Activated naive CD4-positive, alpha-beta T cell treated with anti-CD3 and anti-CD28 coated beads, Interleukin-2, amount 50 U/mL, for 24 hours (primary cell): ENCODE measurements around the gene SOX5.

Experiments
- H3K27ac Mint-ChIP-seq: one replicate; pipeline ENCODE4 v1.8.0; 2021; ENCODE audit warnings: mild to moderate bottlenecking, mixed read lengths
- H3K27me3 Mint-ChIP-seq: one replicate; pipeline ENCODE4 v1.8.0; 2021; ENCODE audit warnings: mixed read lengths
- H3K36me3 Mint-ChIP-seq: one replicate; pipeline ENCODE4 v1.8.0; 2021; ENCODE audit warnings: mixed read lengths
- H3K4me1 Mint-ChIP-seq: one replicate; pipeline ENCODE4 v1.8.0; 2021; ENCODE audit warnings: mixed read lengths
- H3K4me3 Mint-ChIP-seq: one replicate; pipeline ENCODE4 v1.8.0; 2021; ENCODE audit warnings: mild to moderate bottlenecking, mixed read lengths
- H3K9me3 Mint-ChIP-seq: one replicate; pipeline ENCODE4 v1.8.0; 2021; ENCODE audit warnings: mixed read lengths

SOX5 gene

DNA sequence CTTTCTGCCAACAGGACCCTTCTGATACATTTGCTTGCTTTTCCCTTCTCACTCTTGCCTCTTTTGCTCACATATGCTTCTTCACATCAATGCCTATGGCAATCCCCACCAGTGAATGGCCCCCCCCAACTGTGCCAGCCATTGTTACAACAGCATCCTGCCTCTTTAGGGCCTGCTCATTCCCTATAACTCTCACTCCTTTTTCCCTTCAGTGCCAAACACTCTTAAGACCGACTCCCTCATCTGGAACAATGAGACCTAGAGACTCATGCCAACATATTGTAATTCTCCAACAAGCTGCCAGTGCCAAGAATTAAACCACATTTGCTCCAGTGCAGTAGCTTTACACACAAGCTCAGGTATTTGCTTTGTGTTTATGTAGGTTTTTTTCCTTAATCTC is 189.0 kb downstream of the SOX5 start:
- Mint-ChIP-seq H3K27me3 (no peaks in the 10 kb centered on the region), H3K9me3 (no peaks in the 10 kb centered on the region), H3K4me1 (no peaks in the 10 kb centered on the region), H3K36me3 (no peaks in the 10 kb centered on the region), H3K4me3 (no peak overlapping the region), H3K27ac (no peak overlapping the region)

DNA sequence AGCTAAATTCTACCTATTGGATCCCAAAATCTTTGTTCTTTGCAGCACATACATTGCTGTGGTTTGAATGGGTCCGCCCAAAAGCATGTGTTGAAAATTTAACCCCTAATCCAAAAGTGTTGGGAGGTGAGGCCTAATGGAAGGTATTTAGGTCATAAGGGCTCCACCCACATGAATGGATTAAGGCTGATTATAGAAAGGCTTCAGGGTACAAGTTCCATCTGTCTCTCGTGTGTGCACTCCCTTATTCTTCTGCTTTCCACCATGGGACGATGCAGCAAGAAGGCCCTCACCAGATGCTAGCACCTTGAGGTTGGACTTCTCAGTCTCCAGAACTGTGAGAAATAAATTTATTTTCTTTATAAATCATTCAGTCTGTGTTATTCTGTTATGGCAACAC is 190.9 kb downstream of the SOX5 start:
- Mint-ChIP-seq H3K9me3 (no peaks in the 10 kb centered on the region), H3K27ac (no peak overlapping the region), H3K4me1 (no peaks in the 10 kb centered on the region), H3K4me3 (no peak overlapping the region), H3K36me3 (no peaks in the 10 kb centered on the region), H3K27me3 (no peaks in the 10 kb centered on the region)

GRCh38 chr12:23757541-23757962 is 191.9 kb downstream of the SOX5 start:
- H3K4me1 Mint-ChIP-seq: no peaks in the 10 kb centered on the region
- no peaks in the 10 kb centered on the region for H3K27me3 Mint-ChIP-seq

GRCh38 chr12:23756416-23756815 is 193.1 kb downstream of the SOX5 start:
- Mint-ChIP-seq H3K4me1 (no peaks in the 10 kb centered on the region), H3K9me3 (no peaks in the 10 kb centered on the region), H3K27ac (no peak overlapping the region), H3K36me3 (no peaks in the 10 kb centered on the region), H3K27me3 (no peaks in the 10 kb centered on the region), H3K4me3 (no peak overlapping the region)

More at GRCh38 chr12:23757541-23757962, 191.9 kb downstream of the SOX5 start:
- Mint-ChIP-seq H3K36me3 (no peaks in the 10 kb centered on the region), H3K4me3 (no peak overlapping the region), H3K27ac (no peak overlapping the region), H3K9me3 (no peaks in the 10 kb centered on the region)

DNA sequence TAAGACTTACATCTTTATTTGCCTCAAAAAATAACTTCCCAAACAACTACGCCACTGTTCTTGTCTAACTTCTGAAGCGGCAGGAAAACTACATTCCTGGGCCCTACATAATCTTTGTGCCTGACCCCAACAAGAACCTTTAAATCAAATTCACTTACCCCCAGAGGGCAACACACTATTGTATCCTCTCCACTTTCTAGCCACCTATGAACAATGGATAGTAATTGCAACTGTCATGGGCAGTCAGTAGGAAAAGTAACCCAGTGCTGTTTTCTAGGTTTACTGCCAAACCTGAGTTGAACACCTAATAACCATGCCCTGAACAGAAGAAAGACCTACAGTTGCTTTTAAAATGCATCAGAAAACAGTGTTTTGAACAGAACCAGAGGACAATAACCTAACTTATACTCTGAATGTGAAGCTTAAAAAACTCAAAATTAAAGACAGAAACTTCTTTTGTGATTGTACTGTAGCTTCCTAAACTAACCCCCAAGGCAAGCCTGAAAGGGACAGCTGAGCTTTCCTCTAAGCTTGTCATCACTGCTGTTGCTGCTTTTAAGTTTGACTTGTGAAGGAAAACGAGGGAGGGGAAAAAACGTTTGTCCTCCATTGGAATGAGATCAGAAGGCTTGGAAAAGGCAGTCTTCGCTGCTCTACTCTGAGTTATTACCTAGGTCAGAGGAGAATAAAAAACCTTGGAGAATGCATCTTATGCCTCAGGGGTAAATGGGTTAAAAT is 195.7 kb downstream of the SOX5 start:
- no peaks in the 10 kb centered on the region for H3K4me1 Mint-ChIP-seq
- no peaks in the 10 kb centered on the region for H3K9me3 Mint-ChIP-seq
- H3K27me3 Mint-ChIP-seq: no peaks in the 10 kb centered on the region
- no peak overlapping the region for H3K27ac Mint-ChIP-seq
- no peak overlapping the region for H3K4me3 Mint-ChIP-seq
- H3K36me3 Mint-ChIP-seq: no peaks in the 10 kb centered on the region

- H3K27me3 Mint-ChIP-seq: no peaks in the 10 kb centered on the region
- H3K9me3 Mint-ChIP-seq: peaks cover under 1% of the 10 kb centered on the region
- no peaks in the 10 kb centered on the region for H3K4me1 Mint-ChIP-seq
Observed at GRCh38 chr12:23752245-23752644, 197.2 kb downstream of the SOX5 start.

DNA sequence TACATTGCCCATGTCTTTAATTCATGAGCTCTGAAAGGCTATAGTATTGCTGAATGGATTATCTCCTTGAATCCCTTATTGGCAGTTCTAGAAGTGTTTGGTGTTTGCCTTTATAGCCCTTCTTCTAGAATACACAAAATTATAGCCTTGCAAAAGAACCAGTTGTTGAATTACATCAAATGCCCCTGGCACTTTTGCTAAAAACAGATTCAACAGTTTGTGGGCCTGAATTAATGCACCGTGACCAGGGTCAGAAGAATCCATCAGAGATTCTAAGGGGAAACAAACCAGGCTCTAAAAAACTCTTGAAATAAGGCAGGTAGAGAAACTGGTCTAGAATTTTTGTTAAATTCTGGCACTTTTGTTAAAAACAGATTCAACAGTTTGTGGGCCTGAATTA is 197.8 kb downstream of the SOX5 start:
- no peaks in the 10 kb centered on the region for H3K36me3 Mint-ChIP-seq
- H3K4me3 Mint-ChIP-seq: no peak overlapping the region
- no peaks in the 10 kb centered on the region for H3K4me1 Mint-ChIP-seq
- H3K27ac Mint-ChIP-seq: no peak overlapping the region
- H3K9me3 Mint-ChIP-seq: peaks cover 7% of the 10 kb centered on the region
- no peaks in the 10 kb centered on the region for H3K27me3 Mint-ChIP-seq

More at GRCh38 chr12:23752245-23752644, 197.2 kb downstream of the SOX5 start:
- no peak overlapping the region for H3K4me3 Mint-ChIP-seq
- no peaks in the 10 kb centered on the region for H3K36me3 Mint-ChIP-seq
- no peak overlapping the region for H3K27ac Mint-ChIP-seq

DNA sequence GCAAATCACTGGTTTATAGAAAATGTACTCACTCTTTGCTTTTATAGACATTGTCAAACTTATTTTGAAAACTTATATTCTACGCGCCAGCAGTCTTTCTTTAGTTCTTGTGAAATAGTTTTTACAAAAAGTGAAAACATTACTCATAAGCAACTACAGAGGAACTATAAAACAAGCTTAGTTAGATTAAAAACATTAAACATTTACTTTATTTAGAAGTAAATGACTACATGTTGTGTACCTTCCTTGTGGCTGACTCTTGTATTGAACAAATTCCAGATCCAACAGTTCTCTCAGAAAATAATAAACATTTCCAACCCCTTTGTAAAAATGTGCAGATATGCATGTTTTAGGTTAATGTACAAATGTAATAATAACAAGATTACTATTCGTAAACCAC is 198.5 kb downstream of the SOX5 start:
- Mint-ChIP-seq H3K36me3 (no peaks in the 10 kb centered on the region), H3K27me3 (no peaks in the 10 kb centered on the region), H3K4me1 (no peaks in the 10 kb centered on the region), H3K4me3 (no peak overlapping the region), H3K27ac (no peak overlapping the region), H3K9me3 (peaks cover 7% of the 10 kb centered on the region)

- Mint-ChIP-seq H3K9me3 (peaks cover 11% of the 10 kb centered on the region), H3K27ac (no peak overlapping the region), H3K4me3 (no peak overlapping the region), H3K4me1 (no peaks in the 10 kb centered on the region), H3K36me3 (no peaks in the 10 kb centered on the region), H3K27me3 (no peaks in the 10 kb centered on the region)
Observed at GRCh38 chr12:23744696-23745095, 204.8 kb downstream of the SOX5 start.

- H3K36me3 Mint-ChIP-seq: no peaks in the 10 kb centered on the region
- H3K4me1 Mint-ChIP-seq: no peaks in the 10 kb centered on the region
- no peaks in the 10 kb centered on the region for H3K27me3 Mint-ChIP-seq
- H3K27ac Mint-ChIP-seq: no peak overlapping the region
- no peak overlapping the region for H3K4me3 Mint-ChIP-seq
- H3K9me3 Mint-ChIP-seq: peaks cover 14% of the 10 kb centered on the region
Observed at GRCh38 chr12:23742574-23742973, 206.9 kb downstream of the SOX5 start.

DNA sequence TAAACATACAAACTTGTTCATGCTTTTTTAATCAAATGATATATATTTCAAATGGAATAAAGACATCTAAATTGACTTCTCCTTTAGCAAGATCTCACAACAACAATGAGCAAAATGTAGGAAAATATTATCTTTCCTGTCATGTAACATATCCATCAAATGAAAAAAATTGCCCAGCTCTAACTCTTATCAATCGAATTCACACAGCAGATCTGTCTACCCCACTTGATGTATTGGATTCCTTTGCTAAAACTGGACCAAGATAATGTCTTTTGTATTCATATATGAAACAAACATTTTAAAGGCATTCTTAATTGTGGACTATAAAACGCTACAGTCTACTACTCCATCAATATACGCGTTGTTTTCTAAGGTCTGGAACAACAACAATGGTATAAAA is 218.0 kb downstream of the SOX5 start:
- Mint-ChIP-seq H3K36me3 (no peaks in the 10 kb centered on the region), H3K27me3 (no peaks in the 10 kb centered on the region), H3K9me3 (no peaks in the 10 kb centered on the region), H3K4me3 (no peak overlapping the region), H3K4me1 (no peaks in the 10 kb centered on the region), H3K27ac (no peak overlapping the region)

GRCh38 chr12:23731035-23731434 is 218.4 kb downstream of the SOX5 start:
- no peaks in the 10 kb centered on the region for H3K27me3 Mint-ChIP-seq
- no peak overlapping the region for H3K4me3 Mint-ChIP-seq
- H3K9me3 Mint-ChIP-seq: no peaks in the 10 kb centered on the region
- no peak overlapping the region for H3K27ac Mint-ChIP-seq
- H3K36me3 Mint-ChIP-seq: no peaks in the 10 kb centered on the region
- no peaks in the 10 kb centered on the region for H3K4me1 Mint-ChIP-seq

DNA sequence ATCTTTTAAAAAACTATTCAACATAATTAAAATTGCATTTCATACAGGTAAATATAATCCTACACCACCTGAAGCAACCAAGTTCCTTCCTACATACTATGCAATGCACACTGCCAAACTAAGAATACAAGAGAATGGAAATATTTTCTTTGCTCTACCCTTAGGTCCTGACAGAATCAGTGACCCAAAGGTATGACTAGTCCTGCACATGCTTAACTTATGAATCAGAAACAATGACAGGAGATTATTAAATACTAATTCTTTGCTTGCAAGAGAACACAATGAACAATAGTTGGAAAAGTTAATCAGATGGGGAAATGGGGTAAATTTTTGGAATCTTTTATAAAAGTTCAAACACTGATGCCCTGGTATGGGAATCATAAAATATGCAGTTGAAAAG is 220.1 kb downstream of the SOX5 start:
- Mint-ChIP-seq H3K27ac (no peak overlapping the region), H3K4me3 (no peak overlapping the region), H3K4me1 (no peaks in the 10 kb centered on the region), H3K36me3 (no peaks in the 10 kb centered on the region), H3K9me3 (peaks cover 4% of the 10 kb centered on the region), H3K27me3 (no peaks in the 10 kb centered on the region)

DNA sequence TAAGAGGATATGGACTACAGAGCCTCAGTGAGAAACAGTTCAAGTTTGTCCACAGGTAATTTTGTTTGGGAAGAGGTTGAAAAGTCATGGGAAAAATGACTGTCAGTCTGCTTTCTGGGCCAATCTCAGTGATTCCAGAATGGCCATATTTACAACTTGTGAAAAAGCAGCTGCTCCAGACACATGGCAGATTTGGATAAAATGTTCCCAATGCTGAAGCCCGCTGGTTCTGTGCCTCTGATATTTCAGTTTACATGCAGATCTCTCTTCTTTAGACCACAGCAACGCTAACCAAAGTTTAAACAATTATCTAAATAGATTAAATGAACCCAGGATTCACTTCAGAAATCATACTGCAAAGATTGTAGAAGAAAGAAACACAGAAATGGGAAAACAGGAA is 222.8 kb downstream of the SOX5 start:
- Mint-ChIP-seq H3K4me1 (no peaks in the 10 kb centered on the region), H3K27ac (no peak overlapping the region), H3K27me3 (no peaks in the 10 kb centered on the region), H3K36me3 (no peaks in the 10 kb centered on the region), H3K4me3 (no peak overlapping the region), H3K9me3 (peaks cover 4% of the 10 kb centered on the region)

- H3K4me1 Mint-ChIP-seq: no peaks in the 10 kb centered on the region
- H3K36me3 Mint-ChIP-seq: no peaks in the 10 kb centered on the region
- no peak overlapping the region for H3K4me3 Mint-ChIP-seq
- no peaks in the 10 kb centered on the region for H3K27me3 Mint-ChIP-seq
- no peak overlapping the region for H3K27ac Mint-ChIP-seq
- H3K9me3 Mint-ChIP-seq: peaks cover 4% of the 10 kb centered on the region
Observed at GRCh38 chr12:23722655-23723054, 226.8 kb downstream of the SOX5 start.

DNA sequence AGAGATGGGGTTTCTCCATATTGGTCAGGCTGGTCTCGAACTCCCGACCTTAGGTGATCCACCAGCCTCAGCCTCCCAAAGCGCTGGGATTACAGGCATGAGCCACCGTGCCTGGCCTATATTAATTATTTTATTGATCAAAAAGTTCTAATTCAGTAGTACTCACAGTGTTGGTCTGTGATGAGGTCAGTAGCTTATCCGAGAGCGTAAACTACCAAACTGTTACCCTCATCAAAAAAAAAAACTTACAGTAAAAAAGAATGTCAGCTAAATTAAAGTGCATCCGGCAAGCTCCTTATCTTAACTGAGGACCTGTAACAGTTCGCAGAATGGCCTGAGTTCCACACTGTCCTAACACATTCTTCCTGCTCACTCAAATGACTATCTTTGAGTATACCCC is 228.2 kb downstream of the SOX5 start:
- Mint-ChIP-seq H3K36me3 (no peaks in the 10 kb centered on the region), H3K9me3 (peaks cover 4% of the 10 kb centered on the region), H3K4me3 (no peak overlapping the region), H3K4me1 (no peaks in the 10 kb centered on the region), H3K27me3 (no peaks in the 10 kb centered on the region), H3K27ac (no peak overlapping the region)

DNA sequence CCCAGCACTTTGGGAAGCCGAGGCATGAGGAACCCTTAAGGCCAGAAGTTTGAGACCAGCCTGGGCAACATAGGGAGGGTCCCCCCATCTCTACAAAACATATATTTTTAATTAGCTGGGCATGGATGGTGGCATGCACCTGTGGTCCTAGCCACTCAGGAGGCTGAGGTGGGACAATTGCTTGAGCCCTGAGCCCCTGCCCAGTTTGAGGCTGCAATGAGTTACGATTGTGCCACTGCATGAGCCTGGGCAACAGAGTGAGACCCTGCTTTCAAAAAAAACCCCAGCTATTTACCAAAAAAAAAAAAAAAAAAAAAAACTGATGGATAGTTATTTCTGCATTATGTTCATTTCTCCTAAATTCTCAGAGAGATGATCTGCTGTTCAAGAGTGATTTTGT is 230.0 kb downstream of the SOX5 start:
- no peaks in the 10 kb centered on the region for H3K9me3 Mint-ChIP-seq

More for the DNA sequence above, 230.0 kb downstream of the SOX5 start:
- Mint-ChIP-seq H3K27me3 (no peaks in the 10 kb centered on the region), H3K27ac (no peak overlapping the region), H3K4me3 (no peak overlapping the region), H3K4me1 (no peaks in the 10 kb centered on the region), H3K36me3 (no peaks in the 10 kb centered on the region)
